Measurements from ENCODE around the gene TMEM176B. TPM values are rescaled to one million over a fixed set of nuclear protein-coding genes. Genes with fewer than 3 reads are reported as not detected.
"Not testable (repeated sequence)": the region's sequence is repeated elsewhere in the genome, so short reads cannot be mapped to it uniquely, and the experiment has no call there.

The TMEM176B gene
- total RNA-seq, 1 experiment from 2014 or later = not detected

- Histone ChIP-seq H3K4me3 (no peak overlapping the region), H3K27ac (no peak overlapping the region), H3K27me3 (peaks cover 49% of the 10 kb centered on the region), H3K9me3 (replicated peaks) (no peaks in the 10 kb centered on the region), H3K4me1 (peaks cover 13% of the 10 kb centered on the region), H3K36me3 (no peaks in the 10 kb centered on the region)
- DNase-seq = no peak
These were observed 11.5 kb downstream of the TMEM176B start for GRCh38 chr7:150788474-150789269.

GRCh38 chr7:150787321-150788281 lies 12.6 kb downstream of the TMEM176B start:
- Histone ChIP-seq H3K4me1 (peaks cover 13% of the 10 kb centered on the region), H3K27me3 (peaks cover 49% of the 10 kb centered on the region), H3K27ac (no peak overlapping the region), H3K36me3 (no peaks in the 10 kb centered on the region), H3K9me3 (replicated peaks) (no peaks in the 10 kb centered on the region), H3K4me3 (no peak overlapping the region)
- DNase-seq = peak in 1 of 2 experiments; percentile 39

- H3K4me1 ChIP-seq = peaks cover 13% of the 10 kb centered on the region
- no peaks in the 10 kb centered on the region for H3K36me3 ChIP-seq
- no peak overlapping the region for H3K27ac ChIP-seq
- no peak overlapping the region for H3K4me3 ChIP-seq
- no peaks in the 10 kb centered on the region for H3K9me3 ChIP-seq (replicated peaks)
- no peak for DNase-seq
- H3K27me3 ChIP-seq = peaks cover 30% of the 10 kb centered on the region
These were observed 15.2 kb downstream of the TMEM176B start for GRCh38 chr7:150784954-150785353.

DNA sequence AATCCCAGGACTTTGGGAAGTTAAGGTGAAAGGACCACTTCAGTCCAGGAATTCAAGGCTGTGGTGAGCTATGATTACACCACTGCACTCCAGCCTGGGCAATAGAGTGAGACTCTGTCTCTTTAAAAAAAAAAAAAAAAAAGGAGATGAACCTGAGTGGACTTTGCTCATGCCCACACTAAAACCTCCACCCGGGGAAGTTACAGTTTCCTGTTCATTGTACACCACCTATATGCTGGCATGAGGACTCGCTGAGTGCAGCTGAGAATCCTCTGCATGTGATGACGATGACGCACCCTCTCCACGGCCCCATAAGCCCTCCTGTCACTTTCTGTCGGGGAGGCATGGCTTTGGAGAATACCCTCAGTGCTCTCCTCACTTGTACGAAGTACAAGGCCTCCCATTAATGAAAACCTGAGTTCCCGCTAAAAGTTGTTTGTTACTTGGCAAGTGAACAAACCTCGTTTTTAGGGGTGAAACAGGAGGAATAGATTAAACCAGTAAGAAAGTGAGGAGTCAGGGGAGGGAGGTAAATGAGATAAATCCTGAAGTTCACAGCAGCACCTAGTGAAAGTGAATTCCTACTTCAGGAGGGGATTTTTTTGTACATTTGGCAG lies 15.9 kb downstream of the TMEM176B start:
- Histone ChIP-seq H3K36me3 (no peaks in the 10 kb centered on the region), H3K27me3 (peaks cover 28% of the 10 kb centered on the region), H3K9me3 (replicated peaks) (no peaks in the 10 kb centered on the region), H3K4me3 (no peak overlapping the region), H3K4me1 (peaks cover 13% of the 10 kb centered on the region), H3K27ac (no peak overlapping the region)
- DNase-seq = no peak

DNA sequence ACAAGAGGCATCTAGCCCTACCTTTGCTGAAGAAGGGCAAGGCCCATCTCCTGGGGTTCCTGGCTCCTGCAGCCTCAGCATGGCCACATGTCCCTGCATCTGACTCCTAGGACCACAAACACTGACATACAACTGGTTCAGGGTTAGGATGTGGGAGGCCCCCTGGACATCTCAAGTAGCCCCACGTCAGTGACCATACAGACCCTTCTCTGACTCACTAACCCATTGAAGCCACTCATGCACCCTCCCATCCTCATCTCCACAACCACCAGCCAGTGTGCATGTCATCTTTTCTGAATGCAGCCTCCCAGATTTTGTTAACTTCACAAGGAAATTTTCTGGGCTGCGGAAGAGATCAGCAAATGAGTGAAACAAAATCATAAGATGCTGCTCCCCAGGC lies 18.2 kb downstream of the TMEM176B start:
- no peak for DNase-seq
- peaks cover 23% of the 10 kb centered on the region for H3K27me3 ChIP-seq
- H3K27ac ChIP-seq = no peak overlapping the region
- no peaks in the 10 kb centered on the region for H3K36me3 ChIP-seq
- no peaks in the 10 kb centered on the region for H3K4me1 ChIP-seq
- no peak overlapping the region for H3K4me3 ChIP-seq
- no peaks in the 10 kb centered on the region for H3K9me3 ChIP-seq (replicated peaks)

- DNase-seq = no peak
- Histone ChIP-seq H3K4me1 (no peaks in the 10 kb centered on the region), H3K36me3 (no peaks in the 10 kb centered on the region), H3K27me3 (peaks cover 23% of the 10 kb centered on the region), H3K27ac (no peak overlapping the region), H3K4me3 (no peak overlapping the region), H3K9me3 (replicated peaks) (no peaks in the 10 kb centered on the region)
These were observed 19.1 kb downstream of the TMEM176B start for GRCh38 chr7:150781103-150781502.

DNA sequence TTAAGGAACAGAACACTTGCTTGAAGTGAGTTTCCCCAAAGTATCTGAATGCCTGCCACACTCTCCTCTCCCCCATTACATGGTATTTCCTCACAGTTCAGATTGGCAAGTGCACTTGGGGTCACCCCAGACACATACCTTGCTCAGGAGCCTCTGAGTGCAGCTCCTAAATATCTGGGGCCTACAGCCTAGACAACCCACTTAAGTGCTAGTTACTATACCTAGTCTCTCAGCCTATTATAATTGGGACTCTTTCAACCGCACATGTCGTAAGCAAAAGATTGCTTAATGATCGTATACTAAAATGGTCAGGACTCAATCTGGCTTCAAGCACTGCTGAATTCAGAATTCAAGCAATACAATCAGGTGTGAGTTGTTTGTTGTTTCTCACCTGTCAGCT lies 19.9 kb downstream of the TMEM176B start:
- H3K27me3 ChIP-seq = peaks cover 19% of the 10 kb centered on the region
- H3K27ac ChIP-seq = no peak overlapping the region
- no peaks in the 10 kb centered on the region for H3K9me3 ChIP-seq (replicated peaks)
- H3K4me1 ChIP-seq = no peaks in the 10 kb centered on the region
- DNase-seq = no peak
- H3K36me3 ChIP-seq = no peaks in the 10 kb centered on the region
- H3K4me3 ChIP-seq = no peak overlapping the region

DNA sequence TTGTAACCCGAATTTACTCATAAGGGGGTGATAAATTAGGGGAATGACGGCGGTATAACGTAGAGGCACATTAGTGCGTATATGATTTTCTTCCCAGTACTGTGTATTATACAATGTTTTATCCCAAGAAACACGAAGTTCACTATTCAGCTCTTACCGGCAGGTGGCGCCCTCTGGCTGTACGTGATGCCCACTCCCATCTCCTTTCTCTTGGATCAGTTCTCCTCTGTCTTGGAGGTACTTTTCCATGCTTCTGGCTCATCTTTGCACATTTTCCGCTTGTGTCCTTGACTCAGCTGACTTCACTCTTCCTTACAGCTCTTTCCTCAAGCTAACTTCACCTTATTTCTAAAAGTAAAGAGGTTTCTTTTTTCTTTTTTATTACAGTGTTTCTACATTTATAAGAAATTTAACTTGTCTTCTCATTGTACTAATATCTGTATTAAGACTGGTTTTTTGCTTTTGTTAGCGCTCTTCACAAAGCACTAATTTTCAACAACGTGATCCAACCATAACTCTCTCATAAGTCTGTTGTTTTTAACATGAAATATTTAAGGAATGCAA lies 21.3 kb downstream of the TMEM176B start:
- no peaks in the 10 kb centered on the region for H3K9me3 ChIP-seq (replicated peaks)
- H3K36me3 ChIP-seq = no peaks in the 10 kb centered on the region
- H3K4me3 ChIP-seq = no peak overlapping the region
- no peak overlapping the region for H3K27ac ChIP-seq
- peak; percentile 68 to 88 for DNase-seq
- no peaks in the 10 kb centered on the region for H3K4me1 ChIP-seq
- peaks cover 9% of the 10 kb centered on the region; the same call in 1 of the 2 replicates for H3K27me3 ChIP-seq

DNA sequence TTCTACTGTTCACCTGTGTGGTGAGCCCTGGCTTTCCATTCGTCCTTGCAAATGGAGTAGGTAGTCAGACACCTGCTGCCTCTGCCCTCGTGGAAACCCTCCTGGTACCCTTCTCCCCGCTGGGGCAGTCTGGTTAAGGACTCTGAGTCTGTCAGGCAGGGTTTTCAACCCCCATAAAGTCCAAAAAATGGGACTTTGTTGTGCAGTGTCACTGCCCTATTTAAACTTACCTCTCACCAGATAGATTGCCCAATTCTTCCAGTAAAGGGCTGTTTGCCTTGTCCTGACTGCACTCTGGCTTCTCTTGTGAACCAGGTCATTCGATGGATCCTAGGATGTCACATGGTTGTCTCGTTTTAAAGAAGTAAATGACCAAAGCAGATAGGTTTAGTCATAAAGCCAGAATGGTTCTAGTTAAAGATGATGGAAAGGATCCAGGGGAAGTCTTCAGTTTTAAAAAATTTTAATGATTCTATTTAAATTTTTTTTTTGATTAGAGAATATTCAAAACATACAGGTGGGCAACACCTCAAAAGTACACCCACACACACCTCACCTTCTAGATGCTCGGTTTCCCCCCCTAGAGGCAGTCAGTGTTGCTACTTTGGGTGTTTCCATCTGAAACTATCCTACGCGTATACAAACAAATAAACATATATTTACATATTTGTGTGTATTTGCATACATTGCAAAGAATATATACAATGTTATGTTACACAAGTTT lies 22.0 kb downstream of the TMEM176B start:
- H3K27ac ChIP-seq = no peak overlapping the region
- H3K27me3 ChIP-seq = peaks cover 9% of the 10 kb centered on the region; the same call in 1 of the 2 replicates
- H3K36me3 ChIP-seq = no peaks in the 10 kb centered on the region
- H3K9me3 ChIP-seq (replicated peaks) = no peaks in the 10 kb centered on the region
- no peak for DNase-seq
- H3K4me1 ChIP-seq = no peaks in the 10 kb centered on the region
- H3K4me3 ChIP-seq = no peak overlapping the region

DNA sequence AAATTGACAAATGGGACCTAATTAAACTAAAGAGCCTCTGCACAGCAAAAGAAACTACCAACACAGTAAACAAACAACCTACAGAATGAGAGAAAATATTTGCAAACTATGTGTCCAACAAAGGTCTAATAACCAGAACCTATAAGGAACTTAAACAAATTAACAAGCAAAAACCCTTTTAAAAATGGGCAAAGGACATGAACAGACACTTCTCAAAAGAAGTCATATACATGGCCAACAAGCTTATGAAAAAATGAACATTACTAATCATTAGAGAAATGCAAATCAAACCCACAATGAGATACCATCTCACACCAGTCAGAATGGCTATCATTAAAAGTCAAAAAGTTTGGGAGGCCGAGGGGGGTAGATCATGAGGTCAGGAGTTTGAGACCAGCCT lies 26.0 kb downstream of the TMEM176B start:
- H3K36me3 ChIP-seq; DNase-seq; H3K9me3 ChIP-seq (replicated peaks): not testable (repeated sequence)

GRCh38 chr7:150769768-150770167 lies 30.4 kb downstream of the TMEM176B start:
- Histone ChIP-seq H3K27ac (no peak overlapping the region), H3K4me3 (no peak overlapping the region), H3K4me1 (no peaks in the 10 kb centered on the region), H3K27me3 (no peaks in the 10 kb centered on the region; the same call in 1 of the 2 replicates), H3K36me3 (no peaks in the 10 kb centered on the region), H3K9me3 (replicated peaks) (0 out of 2 replicates have a peak, but pooled peaks cover 3% of the 10 kb centered on the region)
- no peak for DNase-seq

More for the DNA sequence above, 26.0 kb downstream of the TMEM176B start:
- H3K27ac ChIP-seq, H3K27me3 ChIP-seq, H3K4me1 ChIP-seq, H3K4me3 ChIP-seq: not testable (repeated sequence)

- no peak for DNase-seq
- H3K36me3 ChIP-seq = no peaks in the 10 kb centered on the region
- no peaks in the 10 kb centered on the region; the same call in 1 of the 2 replicates for H3K27me3 ChIP-seq
- no peaks in the 10 kb centered on the region for H3K4me1 ChIP-seq
- H3K9me3 ChIP-seq (replicated peaks) = 0 out of 2 replicates have a peak, but pooled peaks cover 3% of the 10 kb centered on the region
- H3K4me3 ChIP-seq = no peak overlapping the region
- H3K27ac ChIP-seq = no peak overlapping the region
These were observed 33.8 kb downstream of the TMEM176B start for GRCh38 chr7:150766334-150766709.

DNA sequence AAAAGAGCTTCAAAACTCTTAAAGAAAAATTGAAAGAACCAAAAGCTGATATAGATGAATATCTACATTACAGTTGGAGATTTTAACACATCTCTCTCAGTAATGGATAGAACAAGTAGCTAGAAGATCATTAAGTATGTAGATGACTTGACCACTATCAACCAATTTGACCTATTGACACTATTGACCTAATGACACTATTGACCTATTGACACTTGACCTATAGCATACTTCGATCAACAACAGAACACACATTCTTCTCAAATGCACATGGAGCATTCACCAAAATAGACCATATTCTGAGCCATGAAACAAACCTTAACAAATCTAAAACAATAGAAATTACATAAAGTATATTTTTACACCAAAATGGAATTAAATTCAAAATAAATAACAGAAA lies 40.7 kb downstream of the TMEM176B start:
- DNase-seq = no peak
- H3K4me1 ChIP-seq = no peaks in the 10 kb centered on the region
- no peaks in the 10 kb centered on the region for H3K36me3 ChIP-seq
- no peak overlapping the region for H3K27ac ChIP-seq
- H3K9me3 ChIP-seq (replicated peaks) = no peaks in the 10 kb centered on the region
- H3K27me3 ChIP-seq = no peaks in the 10 kb centered on the region
- no peak overlapping the region for H3K4me3 ChIP-seq

GRCh38 chr7:150756858-150757257 lies 43.3 kb downstream of the TMEM176B start:
- H3K4me3 ChIP-seq = no peak overlapping the region
- H3K27ac ChIP-seq = no peak overlapping the region
- H3K27me3 ChIP-seq = peaks cover 8% of the 10 kb centered on the region; the same call in 1 of the 2 replicates
- peak in 1 of 2 experiments; percentile 39 for DNase-seq
- no peaks in the 10 kb centered on the region for H3K4me1 ChIP-seq
- H3K36me3 ChIP-seq = no peaks in the 10 kb centered on the region
- H3K9me3 ChIP-seq (replicated peaks) = no peaks in the 10 kb centered on the region
